Uterus (tissue), 4 donors: ENCODE measurements around the gene PRSS38. TPM values are rescaled to one million over a fixed set of nuclear protein-coding genes. Genes with fewer than 3 reads are reported as not detected.

Source experiments
- DNase-seq, 2 donors: peaks; one replicate each; pipeline ENCODE4 v3.0.0-alpha.2; 2019 to 2020
- H3K27ac ChIP-seq, 2 donors: fragments of 200-600 bp; sonication (generic); 1 replicate in 1 of 2; 2 replicates in 1 of 2; pipeline ENCODE4 v1.5.1; 2016 to 2018
- H3K27me3 ChIP-seq, 2 donors: fragments of 200-600 bp; sonication (generic); one replicate each; pipeline ENCODE4 v1.5.1; 2018 to 2019; ENCODE audit warnings: control low read depth in 1 of 2
- H3K36me3 ChIP-seq, 2 donors: fragments of 200-600 bp; sonication (generic); one replicate each; pipeline ENCODE4 v1.5.1; 2019; ENCODE audit warnings: control low read depth in 1 of 2
- H3K4me1 ChIP-seq, 2 donors: fragments of 200-600 bp; sonication (generic); one replicate each; pipeline ENCODE4 v1.5.1; 2018 to 2019; ENCODE audit warnings: control low read depth in 1 of 2
- H3K4me3 ChIP-seq, 2 donors: fragments of 200-600 bp; sonication (generic); 1 replicate in 1 of 2; 2 replicates in 1 of 2; pipeline ENCODE4 v1.5.1; 2018 to 2019; ENCODE audit warnings: mild to moderate bottlenecking in 1 of 2
- H3K9me3 ChIP-seq, 2 donors: fragments of 200-600 bp; sonication (generic); one replicate each; pipeline ENCODE4 v1.5.1; 2019; ENCODE audit warnings: control low read depth in 1 of 2
- POLR2A ChIP-seq, 2 donors: fragments of 450-650 bp; IDR thresholded peaks; one replicate each; pipeline ENCODE4 v1.6.1; 2016; ENCODE audit warnings: antibody characterized with exemption in 2 of 2, mild to moderate bottlenecking in 1 of 2, moderate library complexity in 1 of 2
- intact Hi-C: fragments of 100-400 bp; cut with DNase I; formaldehyde crosslinking; loops from one replicate; pipeline ENCODE4 v1.15.1; 2023; ENCODE audit warnings: low total_unique reads
- total RNA-seq, 4 donors: library from RNA; depleted of rRNA in 3 of 4; stranded (reverse); fragments of >200 nt in 3 of 4; gene quantifications; one replicate each; pipeline versions ENCODE4 v1.1.0 to v1.2.4, GENCODE V29; 2014 to 2023
- TF ChIP-seq, protein P1 (sequence below), 4 experiments: fragments of 200-600 bp in 2 of 4; fragments of 450-650 bp in 2 of 4; sonication (generic) in 2 of 4; IDR thresholded peaks; one replicate each; pipeline ENCODE4 v1.5.1; 2016 to 2019; ENCODE audit warnings: antibody characterized with exemption in 4 of 4, mild to moderate bottlenecking in 2 of 4, moderate library complexity in 1 of 4
- donor health status: DM: yes; HTN: yes; CAD: no.

Gene PRSS38
- total RNA-seq, 4 donors from 2014 or later = not detected

- no peak for DNase-seq
- Histone ChIP-seq H3K4me1 (no peaks in the 10 kb centered on the region), H3K27me3 (no peaks in the 10 kb centered on the region), H3K36me3 (no peaks in the 10 kb centered on the region), H3K9me3 (no peaks in the 10 kb centered on the region), H3K27ac (no peak overlapping the region), H3K4me3 (no peak overlapping the region)
- intact Hi-C loops = no loop called here
- no peak for TF ChIP-seq POLR2A (IDR thresholded peaks at IDR 0.05)
- TF ChIP-seq, protein P1, sequence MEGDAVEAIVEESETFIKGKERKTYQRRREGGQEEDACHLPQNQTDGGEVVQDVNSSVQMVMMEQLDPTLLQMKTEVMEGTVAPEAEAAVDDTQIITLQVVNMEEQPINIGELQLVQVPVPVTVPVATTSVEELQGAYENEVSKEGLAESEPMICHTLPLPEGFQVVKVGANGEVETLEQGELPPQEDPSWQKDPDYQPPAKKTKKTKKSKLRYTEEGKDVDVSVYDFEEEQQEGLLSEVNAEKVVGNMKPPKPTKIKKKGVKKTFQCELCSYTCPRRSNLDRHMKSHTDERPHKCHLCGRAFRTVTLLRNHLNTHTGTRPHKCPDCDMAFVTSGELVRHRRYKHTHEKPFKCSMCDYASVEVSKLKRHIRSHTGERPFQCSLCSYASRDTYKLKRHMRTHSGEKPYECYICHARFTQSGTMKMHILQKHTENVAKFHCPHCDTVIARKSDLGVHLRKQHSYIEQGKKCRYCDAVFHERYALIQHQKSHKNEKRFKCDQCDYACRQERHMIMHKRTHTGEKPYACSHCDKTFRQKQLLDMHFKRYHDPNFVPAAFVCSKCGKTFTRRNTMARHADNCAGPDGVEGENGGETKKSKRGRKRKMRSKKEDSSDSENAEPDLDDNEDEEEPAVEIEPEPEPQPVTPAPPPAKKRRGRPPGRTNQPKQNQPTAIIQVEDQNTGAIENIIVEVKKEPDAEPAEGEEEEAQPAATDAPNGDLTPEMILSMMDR (IDR thresholded peaks at IDR 0.05) = no peak
These were observed 40.2 kb downstream of the PRSS38 start for GRCh38 chr1:227855687-227856086.

DNA sequence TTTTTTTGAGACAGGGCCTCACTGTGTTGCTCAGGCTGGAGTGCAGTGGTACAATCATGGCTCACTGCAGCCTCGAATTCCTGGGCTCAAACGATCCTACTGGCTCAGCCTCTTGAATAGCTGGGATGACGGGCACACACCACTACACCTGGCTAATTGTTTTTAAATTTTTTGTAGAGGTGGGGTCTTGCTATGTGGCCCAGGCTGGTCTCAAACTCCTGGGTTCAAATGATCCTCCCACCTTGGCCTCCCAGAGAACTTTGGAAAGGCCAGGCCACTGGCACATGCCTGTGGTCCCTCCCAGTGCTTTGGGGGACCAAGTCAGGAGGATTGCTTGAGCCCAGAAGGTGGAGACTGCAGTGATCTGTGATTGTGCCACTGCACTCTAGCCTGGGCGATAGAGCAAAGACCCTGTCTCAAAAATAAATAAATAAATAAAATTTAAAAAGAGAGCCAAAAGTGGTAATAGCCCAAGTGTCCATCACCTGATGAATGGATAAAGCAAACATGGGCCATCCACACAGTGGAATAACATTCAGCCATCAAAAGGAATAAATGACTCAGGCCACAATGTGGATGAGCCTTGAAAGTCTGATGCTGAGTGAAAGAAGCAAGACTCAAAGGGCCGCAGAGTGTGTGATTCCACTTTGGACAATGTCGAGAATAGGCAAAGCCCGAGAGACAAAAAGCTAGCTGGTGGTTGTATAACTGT, 40.8 kb downstream of the PRSS38 start:
- H3K27ac ChIP-seq = no peak overlapping the region
- no peak for TF ChIP-seq POLR2A (IDR thresholded peaks at IDR 0.05)
- TF ChIP-seq, protein P1 (IDR thresholded peaks at IDR 0.05) = no peak
- no peak for DNase-seq
- no peaks in the 10 kb centered on the region for H3K27me3 ChIP-seq
- intact Hi-C loops = no loop called here
- no peak overlapping the region for H3K4me3 ChIP-seq
- H3K4me1 ChIP-seq = no peaks in the 10 kb centered on the region
- H3K9me3 ChIP-seq = no peaks in the 10 kb centered on the region
- no peaks in the 10 kb centered on the region for H3K36me3 ChIP-seq

GRCh38 chr1:227864882-227865281, 49.4 kb downstream of the PRSS38 start:
- DNase-seq = no peak
- no peaks in the 10 kb centered on the region for H3K4me1 ChIP-seq
- no peak overlapping the region for H3K4me3 ChIP-seq
- TF ChIP-seq POLR2A (IDR thresholded peaks at IDR 0.05) = no peak
- TF ChIP-seq, protein P1 (IDR thresholded peaks at IDR 0.05) = no peak
- intact Hi-C loops = no loop called here
- H3K9me3 ChIP-seq = peaks cover 0 to 6% of the 10 kb centered on the region in 2 donors
- H3K27ac ChIP-seq = no peak overlapping the region
- no peaks in the 10 kb centered on the region for H3K27me3 ChIP-seq
- no peaks in the 10 kb centered on the region for H3K36me3 ChIP-seq

GRCh38 chr1:227869279-227869842, 53.9 kb downstream of the PRSS38 start:
- intact Hi-C loops = no loop called here
- TF ChIP-seq POLR2A (IDR thresholded peaks at IDR 0.05) = no peak
- TF ChIP-seq, protein P1 (IDR thresholded peaks at IDR 0.05) = no peak
- Histone ChIP-seq H3K27me3 (no peaks in the 10 kb centered on the region), H3K27ac (no peak overlapping the region), H3K9me3 (peaks cover 0 to 5% of the 10 kb centered on the region in 2 donors), H3K36me3 (no peaks in the 10 kb centered on the region), H3K4me1 (no peaks in the 10 kb centered on the region), H3K4me3 (no peak overlapping the region)
- no peak for DNase-seq

DNA sequence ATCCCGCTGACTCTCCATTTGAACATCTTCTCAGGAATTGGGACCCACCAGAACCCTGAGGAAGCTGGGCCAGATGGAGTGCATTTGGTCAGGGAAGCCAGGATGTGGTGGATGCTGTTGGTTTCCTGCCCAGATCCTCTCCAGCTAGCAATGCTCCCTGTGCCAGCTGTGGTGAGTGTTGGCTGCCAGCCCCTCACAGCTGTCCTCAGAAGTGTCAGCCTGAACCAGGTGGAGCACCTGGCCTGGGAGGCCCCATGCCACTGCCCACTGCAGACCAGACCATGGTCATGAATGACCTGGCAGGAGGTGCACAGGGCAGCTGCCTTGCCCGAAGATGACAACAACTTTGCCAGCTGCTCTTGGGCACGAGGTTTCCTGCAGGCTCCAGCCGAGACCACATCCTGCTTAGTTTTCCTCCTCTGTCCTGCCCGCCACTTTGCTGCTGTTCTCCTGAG, 54.4 kb downstream of the PRSS38 start:
- TF ChIP-seq, protein P1 (IDR thresholded peaks at IDR 0.05) = no peak
- TF ChIP-seq POLR2A (IDR thresholded peaks at IDR 0.05) = no peak
- intact Hi-C loops = no loop called here
- DNase-seq = no peak
- Histone ChIP-seq H3K9me3 (peaks cover 0 to under 1% of the 10 kb centered on the region in 2 donors), H3K27me3 (no peaks in the 10 kb centered on the region), H3K36me3 (no peaks in the 10 kb centered on the region), H3K4me1 (no peaks in the 10 kb centered on the region), H3K4me3 (no peak overlapping the region), H3K27ac (no peak overlapping the region)
